ENCODE results near the gene BARHL1.

GRCh38 chr9:132594412-132594811 is 12.0 kb downstream of the BARHL1 start:
- TF ChIP-seq, protein P1, sequence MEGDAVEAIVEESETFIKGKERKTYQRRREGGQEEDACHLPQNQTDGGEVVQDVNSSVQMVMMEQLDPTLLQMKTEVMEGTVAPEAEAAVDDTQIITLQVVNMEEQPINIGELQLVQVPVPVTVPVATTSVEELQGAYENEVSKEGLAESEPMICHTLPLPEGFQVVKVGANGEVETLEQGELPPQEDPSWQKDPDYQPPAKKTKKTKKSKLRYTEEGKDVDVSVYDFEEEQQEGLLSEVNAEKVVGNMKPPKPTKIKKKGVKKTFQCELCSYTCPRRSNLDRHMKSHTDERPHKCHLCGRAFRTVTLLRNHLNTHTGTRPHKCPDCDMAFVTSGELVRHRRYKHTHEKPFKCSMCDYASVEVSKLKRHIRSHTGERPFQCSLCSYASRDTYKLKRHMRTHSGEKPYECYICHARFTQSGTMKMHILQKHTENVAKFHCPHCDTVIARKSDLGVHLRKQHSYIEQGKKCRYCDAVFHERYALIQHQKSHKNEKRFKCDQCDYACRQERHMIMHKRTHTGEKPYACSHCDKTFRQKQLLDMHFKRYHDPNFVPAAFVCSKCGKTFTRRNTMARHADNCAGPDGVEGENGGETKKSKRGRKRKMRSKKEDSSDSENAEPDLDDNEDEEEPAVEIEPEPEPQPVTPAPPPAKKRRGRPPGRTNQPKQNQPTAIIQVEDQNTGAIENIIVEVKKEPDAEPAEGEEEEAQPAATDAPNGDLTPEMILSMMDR (IDR thresholded peaks at IDR 0.05): no peak
- no peak for TF ChIP-seq POLR2A (IDR thresholded peaks at IDR 0.05)

Measured in Peyer's patch (tissue), 4 donors.